ENCODE data around the gene RAB30.

Gene RAB30

GRCh38 chr11:82929121-82929520, 142.6 kb downstream of the RAB30 start:
- no peak overlapping the region for H2AFZ ChIP-seq (ENCODE audit: low read depth, low read length, severe bottlenecking)
- H3K4me3 ChIP-seq (ENCODE audit: insufficient read depth, low read length, poor library complexity, severe bottlenecking) = peak overlapping the region; percentile 33
- H3K9ac ChIP-seq (ENCODE audit: low read length) = peak overlapping the region; percentile 59
- no peaks in the 10 kb centered on the region for H3K9me3 ChIP-seq (ENCODE audit: insufficient read depth, low read length)
- H3K79me2 ChIP-seq (ENCODE audit: insufficient read depth, low read length) = peaks cover 3% of the 10 kb centered on the region; the same call in 1 of the 2 replicates
- no peaks in the 10 kb centered on the region for H3K27me3 ChIP-seq (ENCODE audit: low read length)
- H3K27ac ChIP-seq (ENCODE audit: low read depth, low read length) = peak overlapping the region; percentile 98
- no peaks in the 10 kb centered on the region for H4K20me1 ChIP-seq (ENCODE audit: low read depth, low read length)
- H3K4me2 ChIP-seq (ENCODE audit: low read depth, low read length, poor library complexity, severe bottlenecking) = peak overlapping the region; percentile 94
- TF ChIP-seq EZH2phosphoT487 (conservative IDR thresholded peaks at IDR 0.05; ENCODE audit: low read length) = no peak
- TF ChIP-seq, protein P1, sequence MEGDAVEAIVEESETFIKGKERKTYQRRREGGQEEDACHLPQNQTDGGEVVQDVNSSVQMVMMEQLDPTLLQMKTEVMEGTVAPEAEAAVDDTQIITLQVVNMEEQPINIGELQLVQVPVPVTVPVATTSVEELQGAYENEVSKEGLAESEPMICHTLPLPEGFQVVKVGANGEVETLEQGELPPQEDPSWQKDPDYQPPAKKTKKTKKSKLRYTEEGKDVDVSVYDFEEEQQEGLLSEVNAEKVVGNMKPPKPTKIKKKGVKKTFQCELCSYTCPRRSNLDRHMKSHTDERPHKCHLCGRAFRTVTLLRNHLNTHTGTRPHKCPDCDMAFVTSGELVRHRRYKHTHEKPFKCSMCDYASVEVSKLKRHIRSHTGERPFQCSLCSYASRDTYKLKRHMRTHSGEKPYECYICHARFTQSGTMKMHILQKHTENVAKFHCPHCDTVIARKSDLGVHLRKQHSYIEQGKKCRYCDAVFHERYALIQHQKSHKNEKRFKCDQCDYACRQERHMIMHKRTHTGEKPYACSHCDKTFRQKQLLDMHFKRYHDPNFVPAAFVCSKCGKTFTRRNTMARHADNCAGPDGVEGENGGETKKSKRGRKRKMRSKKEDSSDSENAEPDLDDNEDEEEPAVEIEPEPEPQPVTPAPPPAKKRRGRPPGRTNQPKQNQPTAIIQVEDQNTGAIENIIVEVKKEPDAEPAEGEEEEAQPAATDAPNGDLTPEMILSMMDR (IDR thresholded peaks at IDR 0.05; ENCODE audit: insufficient read depth, low read length, poor library complexity, severe bottlenecking) = no peak
- H3K9me2 ChIP-seq (replicated peaks; ENCODE audit: insufficient read depth, low read length) = no peaks in the 10 kb centered on the region
- H3F3A ChIP-seq (ENCODE audit: insufficient read depth) = peaks cover 40% of the 10 kb centered on the region
- peaks cover 37% of the 10 kb centered on the region; the same call in 1 of the 2 replicates for H3K36me3 ChIP-seq (ENCODE audit: low read length)

GRCh38 chr11:82927264-82927880, 144.3 kb downstream of the RAB30 start:
- H3K27me3 ChIP-seq (ENCODE audit: low read length) = no peaks in the 10 kb centered on the region
- H3K79me2 ChIP-seq (ENCODE audit: insufficient read depth, low read length) = peaks cover 5% of the 10 kb centered on the region
- TF ChIP-seq EZH2phosphoT487 (conservative IDR thresholded peaks at IDR 0.05; ENCODE audit: low read length) = no peak
- TF ChIP-seq, protein P1 (IDR thresholded peaks at IDR 0.05; ENCODE audit: insufficient read depth, low read length, poor library complexity, severe bottlenecking) = peak; percentile 77
- H3K9me2 ChIP-seq (replicated peaks; ENCODE audit: insufficient read depth, low read length) = no peaks in the 10 kb centered on the region
- peaks cover 40% of the 10 kb centered on the region for H3F3A ChIP-seq (ENCODE audit: insufficient read depth)
- H3K9me3 ChIP-seq (ENCODE audit: insufficient read depth, low read length) = no peaks in the 10 kb centered on the region
- no peaks in the 10 kb centered on the region for H4K20me1 ChIP-seq (ENCODE audit: low read depth, low read length)
- H3K4me3 ChIP-seq (ENCODE audit: insufficient read depth, low read length, poor library complexity, severe bottlenecking) = peak overlapping the region; percentile 28
- peaks cover 25% of the 10 kb centered on the region; the same call in 1 of the 2 replicates for H3K36me3 ChIP-seq (ENCODE audit: low read length)
- H2AFZ ChIP-seq (ENCODE audit: low read depth, low read length, severe bottlenecking) = no peak overlapping the region
- peak overlapping the region; percentile 46 for H3K9ac ChIP-seq (ENCODE audit: low read length)
- H3K4me2 ChIP-seq (ENCODE audit: low read depth, low read length, poor library complexity, severe bottlenecking) = peak overlapping the region; percentile 71
- H3K27ac ChIP-seq (ENCODE audit: low read depth, low read length) = peak overlapping the region; percentile 98

GRCh38 chr11:82924522-82925224, 147.0 kb downstream of the RAB30 start:
- peaks cover 19% of the 10 kb centered on the region; the same call in 1 of the 2 replicates for H3K36me3 ChIP-seq (ENCODE audit: low read length)
- no peak overlapping the region for H3K4me3 ChIP-seq (ENCODE audit: insufficient read depth, low read length, poor library complexity, severe bottlenecking)
- H3K79me2 ChIP-seq (ENCODE audit: insufficient read depth, low read length) = peaks cover 23% of the 10 kb centered on the region
- H3K4me2 ChIP-seq (ENCODE audit: low read depth, low read length, poor library complexity, severe bottlenecking) = no peak overlapping the region
- no peaks in the 10 kb centered on the region for H3K9me2 ChIP-seq (replicated peaks; ENCODE audit: insufficient read depth, low read length)
- no peaks in the 10 kb centered on the region for H3K27me3 ChIP-seq (ENCODE audit: low read length)
- H3K9ac ChIP-seq (ENCODE audit: low read length) = no peak overlapping the region
- H3K27ac ChIP-seq (ENCODE audit: low read depth, low read length) = peak overlapping the region; percentile 32; the same call in 1 of the 2 replicates
- no peaks in the 10 kb centered on the region for H3K9me3 ChIP-seq (ENCODE audit: insufficient read depth, low read length)
- peaks cover 26% of the 10 kb centered on the region for H3F3A ChIP-seq (ENCODE audit: insufficient read depth)
- H2AFZ ChIP-seq (ENCODE audit: low read depth, low read length, severe bottlenecking) = no peak overlapping the region
- no peaks in the 10 kb centered on the region for H4K20me1 ChIP-seq (ENCODE audit: low read depth, low read length)
- TF ChIP-seq, protein P1 (IDR thresholded peaks at IDR 0.05; ENCODE audit: insufficient read depth, low read length, poor library complexity, severe bottlenecking) = no peak
